ENCODE data around the gene ST14. TPM values are rescaled to one million over a fixed set of nuclear protein-coding genes. Genes with fewer than 3 reads are reported as not detected.

ST14 gene
- polyA plus RNA-seq, 3 donors, result 13.3 to 36.0 (median 23.6) TPM

GRCh38 chr11:130124096-130124495, 35.5 kb upstream of the ST14 start:
- Histone ChIP-seq H3K9ac (ENCODE audit: insufficient read depth, low read length, poor library complexity, severe bottlenecking) (peak overlapping the region; percentile 57), H3K27ac (ENCODE audit: low read depth in 1 of 2, low read length in 2 of 2) (peak overlapping the region; percentile 91 to 96), H3K27me3 (ENCODE audit: control insufficient read depth in 2 of 2, insufficient read depth in 2 of 2, low read length in 2 of 2) (no peaks in the 10 kb centered on the region), H3K4me2 (replicated peaks; ENCODE audit: extremely low read depth, low read length, poor library complexity, severe bottlenecking) (peak overlapping the region; percentile 67), H2AFZ (ENCODE audit: insufficient read depth, low read depth, low read length, poor library complexity, severe bottlenecking) (no peak overlapping the region), H3K4me1 (ENCODE audit: control insufficient read depth in 1 of 2, insufficient read depth in 2 of 2, low read length in 2 of 2) (peaks cover 77 to 85% of the 10 kb centered on the region in 2 donors), H4K20me1 (ENCODE audit: insufficient read depth, low read length) (peaks cover 69% of the 10 kb centered on the region), H3K79me2 (ENCODE audit: insufficient read depth, low read length) (peaks cover 86% of the 10 kb centered on the region), H3K4me3 (replicated peaks in 1 of 3; ENCODE audit: low read depth in 2 of 3, low read length in 3 of 3) (peak overlapping the region in 1 of 3 experiments; percentile 60), H3K9me3 (replicated peaks in 1 of 2; ENCODE audit: control insufficient read depth in 1 of 2, insufficient read depth in 1 of 2, low read length in 2 of 2) (no peaks in the 10 kb centered on the region), H3K36me3 (replicated peaks in 1 of 2; ENCODE audit: control insufficient read depth in 1 of 2, insufficient read depth in 2 of 2, low read length in 2 of 2) (peaks cover 54 to 79% of the 10 kb centered on the region in 2 donors)
- Mint-ChIP-seq H3K4me1 (peaks cover 80% of the 10 kb centered on the region), H3K36me3 (peaks cover 87 to 93% of the 10 kb centered on the region in 2 donors), H3K9me3 (peaks cover 0 to 3% (median 0%) of the 10 kb centered on the region in 7 donors), H3K27ac (peak overlapping the region; percentile 98 to 100 (median 100)), H3K4me3 (peak overlapping the region; percentile 62 to 72), H3K27me3 (ENCODE audit: low read depth in 3 of 3) (peaks cover 0 to 4% (median 2%) of the 10 kb centered on the region in 3 donors)
- intact Hi-C loops (cut with micrococcal nuclease), result loop anchor here (2.0 to 5.0 kb wide), 4 partner anchors 37 to 121 kb away; partner anchors contain the start of gene PRDM10 (in 1 of the 2)
- WGBS (ENCODE audit: insufficient coverage), result 0% methylated on average over 3 of the region's 4 CpGs
- no peak for TF ChIP-seq CTCF (IDR thresholded peaks at IDR 0.05)
- peak; percentile 95 to 99 (median 98) for DNase-seq

GRCh38 chr11:130125638-130126037, 33.9 kb upstream of the ST14 start:
- no peak overlapping the region for H3K4me3 Mint-ChIP-seq
- H3K79me2 ChIP-seq (ENCODE audit: insufficient read depth, low read length), result peaks cover 83% of the 10 kb centered on the region
- intact Hi-C loops (cut with micrococcal nuclease), result loop anchor here in 1 of 2 donors (2.0 kb wide), 2 partner anchors 53 to 123 kb away; partner anchors contain the start of gene PRDM10
- no peak overlapping the region for H3K4me3 ChIP-seq (replicated peaks in 1 of 3; ENCODE audit: low read depth in 2 of 3, low read length in 3 of 3)
- H3K4me1 ChIP-seq (ENCODE audit: control insufficient read depth in 1 of 2, insufficient read depth in 2 of 2, low read length in 2 of 2), result peaks cover 66 to 69% of the 10 kb centered on the region in 2 donors
- H3K27me3 ChIP-seq (ENCODE audit: control insufficient read depth in 2 of 2, insufficient read depth in 2 of 2, low read length in 2 of 2), result no peaks in the 10 kb centered on the region
- no peak for TF ChIP-seq CTCF (IDR thresholded peaks at IDR 0.05)
- H4K20me1 ChIP-seq (ENCODE audit: insufficient read depth, low read length), result peaks cover 69% of the 10 kb centered on the region
- peaks cover 86 to 91% of the 10 kb centered on the region in 2 donors for H3K36me3 Mint-ChIP-seq
- H3K4me1 Mint-ChIP-seq, result peaks cover 66% of the 10 kb centered on the region
- peaks cover 0 to 3% (median 0%) of the 10 kb centered on the region in 7 donors for H3K9me3 Mint-ChIP-seq
- H3K27ac ChIP-seq (ENCODE audit: low read depth in 1 of 2, low read length in 2 of 2), result peak overlapping the region; percentile 11 to 91
- DNase-seq, result no peak
- WGBS (ENCODE audit: insufficient coverage), result 100% methylated on average over 2 of the region's 4 CpGs
- H2AFZ ChIP-seq (ENCODE audit: insufficient read depth, low read depth, low read length, poor library complexity, severe bottlenecking), result no peak overlapping the region
- peak overlapping the region; percentile 98 to 100 (median 100) for H3K27ac Mint-ChIP-seq
- H3K4me2 ChIP-seq (replicated peaks; ENCODE audit: extremely low read depth, low read length, poor library complexity, severe bottlenecking), result no peak overlapping the region
- peaks cover 67 to 80% of the 10 kb centered on the region in 2 donors for H3K36me3 ChIP-seq (replicated peaks in 1 of 2; ENCODE audit: control insufficient read depth in 1 of 2, insufficient read depth in 2 of 2, low read length in 2 of 2)
- H3K27me3 Mint-ChIP-seq (ENCODE audit: low read depth in 3 of 3), result peaks cover 0 to 4% (median 2%) of the 10 kb centered on the region in 3 donors
- no peak overlapping the region for H3K9ac ChIP-seq (ENCODE audit: insufficient read depth, low read length, poor library complexity, severe bottlenecking)
- no peaks in the 10 kb centered on the region for H3K9me3 ChIP-seq (replicated peaks in 1 of 2; ENCODE audit: control insufficient read depth in 1 of 2, insufficient read depth in 1 of 2, low read length in 2 of 2)

Measured in CD14-positive monocyte (primary cell).